HCT116 (cell line): Measurements from ENCODE around the gene ENTR1. TPM values are rescaled to one million over a fixed set of nuclear protein-coding genes. Genes with fewer than 3 reads are reported as not detected.

ENCODE experiments used
- ATAC-seq: fragments of 200-7000 bp; cut with Tn5 transposase; 2 replicates; pipeline ENCODE4 v1.9.1; 2020; ENCODE audit warnings: mild to moderate bottlenecking, moderate library complexity
- BruUV-seq: library from RNA; stranded (reverse); fragments of 400-500 nt; replicated peaks from 2 replicates; lab custom pipeline; 2021; lab: Mats Ljungman, UMichigan
- CTCF ChIA-PET: fragments of 300-600 bp; sonication (Branson Sonifier 250); formaldehyde crosslinking; loops from one replicate; lab custom pipeline; 2021; ENCODE audit warnings: antibody characterized with exemption; lab: Charles Lee
- POLR2A ChIA-PET: fragments of 300-600, 350-600 bp; sonication (Branson Sonifier 250); formaldehyde crosslinking; loops from one replicate; lab custom pipeline; 2021; ENCODE audit warnings: antibody characterized with exemption; lab: Charles Lee
- RAD21 ChIA-PET, 2 experiments: fragments of 300-600 bp; sonication (Branson Sonifier 250); formaldehyde crosslinking; loops; one replicate each; lab custom pipeline; 2023; ENCODE audit warnings: low total read pairs in 2 of 2; ENCODE audit not compliant: uncharacterized antibody in 2 of 2, unreplicated experiment in 2 of 2, low non-redundant PET in 1 of 2; lab: Charles Lee
- DNase-seq: peaks from one replicate; pipeline ENCODE4 v3.0.0-alpha.2; 2010; ENCODE audit warnings: low read depth, low spot score
- H2AFZ ChIP-seq: fragments of 200-600 bp; shearing (Covaris generic), sonication (generic); 2 replicates; pipeline ENCODE4 v1.6.1; 2017; ENCODE audit warnings: low read depth, mixed run types, mixed read lengths, antibody characterized with exemption, low read length; ENCODE audit not compliant: poor library complexity, severe bottlenecking
- H3K27ac ChIP-seq: 2 replicates; pipeline ENCODE4 v1.5.1; 2012; ENCODE audit warnings: low read depth, low read length
- H3K27me3 ChIP-seq: fragments of 200-600 bp; sonication (generic); 2 replicates; pipeline ENCODE4 v1.6.1; 2016; ENCODE audit warnings: mixed run types, low read length, mixed read lengths; ENCODE audit not compliant: insufficient read depth
- H3K36me3 ChIP-seq, 2 experiments: fragments of 200-500 bp in 1 of 2; fragments of 200-600 bp in 1 of 2; sonication (Bioruptor generic) in 1 of 2; sonication (generic) in 1 of 2; 2 replicates each; pipeline versions ENCODE4 v1.5.1 to v1.6.1; 2014 to 2016; ENCODE audit warnings: low read length in 2 of 2, inconsistent platforms in 1 of 2, mixed read lengths in 1 of 2, mixed run types in 1 of 2; ENCODE audit not compliant: insufficient read depth in 2 of 2, control insufficient read depth in 1 of 2
- H3K4me1 ChIP-seq, 2 experiments: fragments of 200-600 bp in 1 of 2; sonication (generic) in 1 of 2; 2 replicates each; pipeline versions ENCODE4 v1.5.1 to v1.6.1; 2012 to 2017; ENCODE audit warnings: low read length in 2 of 2, inconsistent platforms in 1 of 2, mild to moderate bottlenecking in 1 of 2, mixed read lengths in 1 of 2, mixed run types in 1 of 2, moderate library complexity in 1 of 2; ENCODE audit not compliant: insufficient read depth in 2 of 2, control insufficient read depth in 1 of 2
- H3K4me2 ChIP-seq: fragments of 200-600 bp; sonication (generic); 2 replicates; pipeline ENCODE4 v1.6.1; 2017; ENCODE audit warnings: mixed run types, low read length, mixed read lengths
- H3K4me3 ChIP-seq, 2 experiments: fragments of 200-600 bp in 1 of 2; sonication (generic) in 1 of 2; replicated peaks in 1 of 2; 2 replicates each; pipeline ENCODE4 v1.5.1; 2011 to 2016; ENCODE audit warnings: low read length in 2 of 2, control low read depth in 1 of 2, low read depth in 1 of 2, mild to moderate bottlenecking in 1 of 2, mixed read lengths in 1 of 2, mixed run types in 1 of 2
- H3K79me2 ChIP-seq: fragments of 200-600 bp; sonication (generic); 2 replicates; pipeline ENCODE4 v1.6.1; 2017; ENCODE audit warnings: mild to moderate bottlenecking, mixed run types, low read length, moderate library complexity, mixed read lengths; ENCODE audit not compliant: insufficient read depth
- H3K9ac ChIP-seq: fragments of 200-600 bp; sonication (generic); 2 replicates; pipeline ENCODE4 v1.6.1; 2016; ENCODE audit warnings: low read length, mixed read lengths
- H3K9me2 ChIP-seq: fragments of 200-600 bp; sonication (generic), shearing (Covaris generic); 2 replicates; pipeline ENCODE4 v1.6.1; 2017; ENCODE audit warnings: mixed run types, mild to moderate bottlenecking, moderate library complexity; ENCODE audit not compliant: insufficient read depth
- H3K9me3 ChIP-seq, 2 experiments: fragments of 200-500 bp in 1 of 2; fragments of 200-600 bp in 1 of 2; sonication (Bioruptor generic) in 1 of 2; sonication (generic) in 1 of 2; 2 replicates each; pipeline ENCODE4 v1.6.1; 2014 to 2017; ENCODE audit warnings: low read length in 2 of 2, mixed read lengths in 2 of 2, inconsistent platforms in 1 of 2, low read depth in 1 of 2, mild to moderate bottlenecking in 1 of 2, mixed run types in 1 of 2, moderate library complexity in 1 of 2; ENCODE audit not compliant: control insufficient read depth in 1 of 2, insufficient read depth in 1 of 2
- H4K20me1 ChIP-seq: fragments of 200-600 bp; sonication (generic), shearing (Covaris generic); 2 replicates; pipeline ENCODE4 v1.6.1; 2017; ENCODE audit warnings: mixed run types, mild to moderate bottlenecking, moderate library complexity; ENCODE audit not compliant: insufficient read depth
- CEBPB ChIP-seq: IDR thresholded peaks from 2 replicates; pipeline ENCODE4 v1.6.1; 2012; ENCODE audit warnings: low read depth
- EGR1 ChIP-seq: IDR thresholded peaks from 2 replicates; pipeline ENCODE4 v1.6.1; 2012; ENCODE audit warnings: low read depth
- FOSL1 ChIP-seq: IDR thresholded peaks from 2 replicates; pipeline ENCODE4 v1.6.1; 2012; ENCODE audit warnings: low read depth
- POLR2A ChIP-seq: IDR thresholded peaks from 2 replicates; pipeline ENCODE4 v1.7.0; 2011; ENCODE audit warnings: borderline replicate concordance; ENCODE audit not compliant: insufficient read depth, insufficient read length; ENCODE audit errors: extremely low read depth
- SP1 ChIP-seq: IDR thresholded peaks from 2 replicates; pipeline ENCODE4 v1.6.1; 2012; ENCODE audit warnings: low read depth
- SRF ChIP-seq: IDR thresholded peaks from 2 replicates; pipeline ENCODE4 v1.6.1; 2012; ENCODE audit warnings: low read depth
- ZFX ChIP-seq: fragments of 450-650 bp; IDR thresholded peaks from 2 replicates; pipeline ENCODE4 v1.6.1; 2017
- ZNF274 ChIP-seq: fragments of 200-500 bp; sonication (Bioruptor generic); IDR thresholded peaks from 2 replicates; pipeline ENCODE4 v1.6.1; 2014; ENCODE audit warnings: mild to moderate bottlenecking, low read depth, low read length, inconsistent platforms
- intact Hi-C: fragments of 100-400 bp; cut with micrococcal nuclease; formaldehyde crosslinking; loops from 2 replicates; pipeline ENCODE4 v1.10.0; 2022
- total RNA-seq: library from RNA; stranded (reverse); gene quantifications from one replicate; pipeline ENCODE4 v1.2.1, GENCODE V29; 2021; ENCODE audit not compliant: unreplicated experiment
- TF ChIP-seq, protein P1 (sequence below): IDR thresholded peaks from 2 replicates; pipeline ENCODE4 v1.6.1; 2011; ENCODE audit warnings: mild to moderate bottlenecking, low read length, moderate library complexity; ENCODE audit not compliant: insufficient replicate concordance; ENCODE audit errors: extremely low read depth
- TF ChIP-seq, protein P2 (sequence below): IDR thresholded peaks from 2 replicates; pipeline ENCODE4 v1.6.1; 2012
- TF ChIP-seq, protein P3 (sequence below): IDR thresholded peaks from 2 replicates; pipeline ENCODE4 v1.6.1; 2012

ENTR1 gene
- total RNA-seq, 1 experiment from 2014 or later: 119 TPM

DNA sequence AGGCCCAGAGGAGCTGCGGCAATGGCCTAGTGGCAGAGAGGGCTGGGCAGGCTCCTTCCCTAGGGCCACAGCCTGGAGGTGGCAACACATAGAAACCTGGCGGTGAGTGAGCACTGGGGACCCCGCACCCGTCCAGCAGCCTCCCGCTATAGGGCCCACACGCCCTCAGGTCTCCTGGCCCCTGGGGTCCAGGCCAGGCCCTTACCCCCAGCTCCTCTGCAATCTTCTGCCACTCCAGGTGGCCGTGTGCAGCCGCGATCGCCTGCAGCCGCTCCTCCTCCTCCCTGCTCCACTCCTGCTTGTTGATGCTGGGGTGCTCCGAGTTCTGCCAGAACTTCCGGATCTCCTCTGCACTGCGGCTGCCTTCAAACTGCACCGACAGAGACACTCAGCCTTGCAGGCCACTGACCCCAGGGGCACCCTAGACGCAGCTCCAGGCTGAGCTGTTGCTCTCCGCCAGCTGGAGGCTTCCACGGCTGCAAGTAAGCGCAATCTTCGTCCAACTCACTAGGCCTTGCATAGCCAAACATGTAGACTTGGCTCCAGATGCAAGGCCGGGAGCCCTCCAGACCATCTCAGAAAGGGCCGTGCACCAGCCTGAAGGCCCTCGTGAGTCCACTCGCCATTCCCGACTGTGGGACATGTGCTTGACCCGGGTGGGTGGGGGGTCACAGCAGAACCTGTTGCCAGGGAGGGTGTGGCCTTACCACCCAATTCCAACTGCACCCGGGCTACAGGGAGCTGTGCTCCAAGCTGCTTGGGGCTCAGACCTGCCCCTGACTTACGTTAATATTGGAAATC is 18.5 kb downstream of the ENTR1 start:
- ChIA-PET CTCF (no interaction called here), RAD21 (no interaction called here), POLR2A (no interaction called here)
- DNase-seq (no peak), ATAC-seq (no peak)
- H4K20me1 ChIP-seq: no peaks in the 10 kb centered on the region
- no peak overlapping the region for H2AFZ ChIP-seq
- H3K27me3 ChIP-seq: no peaks in the 10 kb centered on the region
- no peaks in the 10 kb centered on the region for H3K9me2 ChIP-seq
- no peak overlapping the region for H3K27ac ChIP-seq
- H3K4me2 ChIP-seq: no peak overlapping the region
- no peak overlapping the region for H3K4me3 ChIP-seq
- TF ChIP-seq EGR1: no peak
- TF ChIP-seq POLR2A: no peak
- TF ChIP-seq SRF: no peak
- no peak for TF ChIP-seq ZNF274
- TF ChIP-seq, protein P1, sequence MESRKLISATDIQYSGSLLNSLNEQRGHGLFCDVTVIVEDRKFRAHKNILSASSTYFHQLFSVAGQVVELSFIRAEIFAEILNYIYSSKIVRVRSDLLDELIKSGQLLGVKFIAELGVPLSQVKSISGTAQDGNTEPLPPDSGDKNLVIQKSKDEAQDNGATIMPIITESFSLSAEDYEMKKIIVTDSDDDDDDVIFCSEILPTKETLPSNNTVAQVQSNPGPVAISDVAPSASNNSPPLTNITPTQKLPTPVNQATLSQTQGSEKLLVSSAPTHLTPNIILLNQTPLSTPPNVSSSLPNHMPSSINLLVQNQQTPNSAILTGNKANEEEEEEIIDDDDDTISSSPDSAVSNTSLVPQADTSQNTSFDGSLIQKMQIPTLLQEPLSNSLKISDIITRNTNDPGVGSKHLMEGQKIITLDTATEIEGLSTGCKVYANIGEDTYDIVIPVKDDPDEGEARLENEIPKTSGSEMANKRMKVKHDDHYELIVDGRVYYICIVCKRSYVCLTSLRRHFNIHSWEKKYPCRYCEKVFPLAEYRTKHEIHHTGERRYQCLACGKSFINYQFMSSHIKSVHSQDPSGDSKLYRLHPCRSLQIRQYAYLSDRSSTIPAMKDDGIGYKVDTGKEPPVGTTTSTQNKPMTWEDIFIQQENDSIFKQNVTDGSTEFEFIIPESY: no peak
- TF ChIP-seq, protein P2, sequence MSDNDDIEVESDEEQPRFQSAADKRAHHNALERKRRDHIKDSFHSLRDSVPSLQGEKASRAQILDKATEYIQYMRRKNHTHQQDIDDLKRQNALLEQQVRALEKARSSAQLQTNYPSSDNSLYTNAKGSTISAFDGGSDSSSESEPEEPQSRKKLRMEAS: no peak
- TF ChIP-seq ZFX: no peak
- no peak for TF ChIP-seq SP1
- TF ChIP-seq FOSL1: no peak
- TF ChIP-seq, protein P3, sequence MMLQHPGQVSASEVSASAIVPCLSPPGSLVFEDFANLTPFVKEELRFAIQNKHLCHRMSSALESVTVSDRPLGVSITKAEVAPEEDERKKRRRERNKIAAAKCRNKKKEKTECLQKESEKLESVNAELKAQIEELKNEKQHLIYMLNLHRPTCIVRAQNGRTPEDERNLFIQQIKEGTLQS: no peak
- no peak for TF ChIP-seq CEBPB
- TF ChIP-seq, all 23 proteins: peak for 0
- intact Hi-C loops: no loop called here
- Histone ChIP-seq H3K4me1 (no peaks in the 10 kb centered on the region), H3K9ac (no peak overlapping the region), H3K79me2 (peaks cover 33% of the 10 kb centered on the region; the same call in 1 of the 2 replicates), H3K36me3 (peaks cover 50 to 66% of the 10 kb centered on the region in 2 experiments), H3K9me3 (no peaks in the 10 kb centered on the region)
- BruUV-seq: no TSS peak
